Mesendoderm (in vitro differentiated cells): ENCODE measurements around the gene ATCAY.
"Not testable (repeated sequence)": the region's sequence is repeated elsewhere in the genome, so short reads cannot be mapped to it uniquely, and the experiment has no call there.

Source experiments
- DNase-seq: peaks from one replicate; pipeline ENCODE4 v3.0.0; 2013
- H2AK5ac ChIP-seq: 2 replicates; pipeline ENCODE4 v1.6.1; 2013; ENCODE audit warnings: low read length, inconsistent platforms
- H2BK120ac ChIP-seq: 2 replicates; pipeline ENCODE4 v1.6.1; 2013; ENCODE audit warnings: low read depth, mild to moderate bottlenecking, low read length, moderate library complexity, mixed read lengths
- H2BK15ac ChIP-seq: replicated peaks from 2 replicates; pipeline ENCODE4 v1.6.1; 2013; ENCODE audit warnings: low read depth, mild to moderate bottlenecking, moderate library complexity
- H2BK5ac ChIP-seq: 2 replicates; pipeline ENCODE4 v1.6.1; 2013; ENCODE audit warnings: low read length, inconsistent platforms
- H3K18ac ChIP-seq: 2 replicates; pipeline ENCODE4 v1.6.1; 2013; ENCODE audit warnings: mild to moderate bottlenecking, low read length, mixed read lengths
- H3K23ac ChIP-seq: one replicate; pipeline ENCODE4 v1.6.1; 2013; ENCODE audit warnings: low read length
- H3K27ac ChIP-seq: 2 replicates; pipeline ENCODE4 v1.5.1; 2013; ENCODE audit warnings: low read depth, mild to moderate bottlenecking, inconsistent platforms, low read length, moderate library complexity
- H3K27me3 ChIP-seq: 2 replicates; pipeline ENCODE4 v1.6.1; 2013; ENCODE audit warnings: low read length, control low read depth, mild to moderate bottlenecking, inconsistent platforms; ENCODE audit not compliant: insufficient read depth, poor library complexity
- H3K36me3 ChIP-seq: 2 replicates; pipeline ENCODE4 v1.6.1; 2013; ENCODE audit warnings: low read length, inconsistent platforms; ENCODE audit not compliant: control insufficient read depth, insufficient read depth
- H3K4ac ChIP-seq: one replicate; pipeline ENCODE4 v1.6.1; 2013; ENCODE audit warnings: low read depth, mild to moderate bottlenecking, low read length, moderate library complexity
- H3K4me1 ChIP-seq: 2 replicates; pipeline ENCODE4 v1.6.1; 2013; ENCODE audit warnings: low read depth, low read length, inconsistent platforms; ENCODE audit not compliant: control insufficient read depth
- H3K4me2 ChIP-seq: 2 replicates; pipeline ENCODE4 v1.6.1; 2013; ENCODE audit warnings: low read length
- H3K4me3 ChIP-seq: 2 replicates; pipeline ENCODE4 v1.5.1; 2013; ENCODE audit warnings: mild to moderate bottlenecking, low read length
- H3K56ac ChIP-seq: one replicate; pipeline ENCODE4 v1.6.1; 2013; ENCODE audit warnings: low read length
- H3K79me1 ChIP-seq: 2 replicates; pipeline ENCODE4 v1.6.1; 2013; ENCODE audit warnings: low read length, inconsistent platforms
- H3K79me2 ChIP-seq: 2 replicates; pipeline ENCODE4 v1.6.1; 2013; ENCODE audit warnings: mild to moderate bottlenecking, low read length; ENCODE audit not compliant: control insufficient read depth, insufficient read depth
- H3K9ac ChIP-seq: 2 replicates; pipeline ENCODE4 v1.6.1; 2013; ENCODE audit warnings: low read length, inconsistent platforms
- H4K5ac ChIP-seq: one replicate; pipeline ENCODE4 v1.6.1; 2013; ENCODE audit warnings: low read length
- H4K8ac ChIP-seq: one replicate; pipeline ENCODE4 v1.6.1; 2013; ENCODE audit warnings: low read depth, mild to moderate bottlenecking, control low read depth, low read length, moderate library complexity
- WGBS: extraction: QIAGEN DNeasy Blood & Tissue Kit; methylation state at CpG from one replicate; pipeline ENCODE4 v1.1.7; 2013; ENCODE audit warnings: low lambda C conversion rate, missing lambda C conversion rate; ENCODE audit not compliant: insufficient coverage; ENCODE audit errors: extremely low coverage; 5-methylcytosine and 5-hydroxymethylcytosine counted together

The ATCAY gene

DNA sequence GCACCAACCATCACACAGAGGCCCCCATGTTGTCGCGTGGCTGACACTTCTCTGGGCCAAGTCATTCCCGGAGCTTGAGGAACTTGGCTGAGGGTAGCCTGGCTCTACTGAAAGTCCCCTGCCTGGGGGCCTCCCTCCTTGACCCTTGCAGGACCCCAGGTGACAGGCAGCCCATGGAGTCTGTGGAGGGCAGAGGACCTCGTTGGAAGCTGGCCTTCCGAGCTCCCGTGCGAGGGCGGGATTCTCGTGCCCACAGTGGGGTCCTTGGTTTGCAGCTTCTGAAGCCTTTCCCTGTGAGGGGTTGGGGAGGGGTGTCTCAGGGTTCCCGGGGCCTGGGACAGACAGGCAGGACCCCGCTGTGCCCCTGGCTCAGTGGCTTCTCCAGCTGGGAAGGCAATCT lies 68.8 kb downstream of the ATCAY start:
- no CpG with 5 or more reads among the region's 11 CpGs for WGBS
- H3K4me1 ChIP-seq, result no peaks in the 10 kb centered on the region
- H3K9ac ChIP-seq, result no peak overlapping the region
- H3K18ac ChIP-seq, result no peak overlapping the region
- no peaks in the 10 kb centered on the region for H3K79me2 ChIP-seq
- no peak overlapping the region for H3K27ac ChIP-seq
- no peak overlapping the region for H4K5ac ChIP-seq
- H3K79me1 ChIP-seq, result no peaks in the 10 kb centered on the region
- no peak overlapping the region for H2AK5ac ChIP-seq
- no peak overlapping the region for H3K4me3 ChIP-seq
- no peak overlapping the region for H3K4ac ChIP-seq
- H3K23ac ChIP-seq, result no peak overlapping the region
- H2BK120ac ChIP-seq, result no peak overlapping the region
- no peak overlapping the region for H4K8ac ChIP-seq
- no peak overlapping the region for H2BK5ac ChIP-seq
- no peak overlapping the region for H3K56ac ChIP-seq
- no peak overlapping the region for H2BK15ac ChIP-seq
- no peak overlapping the region for H3K4me2 ChIP-seq
- no peaks in the 10 kb centered on the region for H3K36me3 ChIP-seq
- H3K27me3 ChIP-seq, result no peaks in the 10 kb centered on the region
- DNase-seq, result no peak

DNA sequence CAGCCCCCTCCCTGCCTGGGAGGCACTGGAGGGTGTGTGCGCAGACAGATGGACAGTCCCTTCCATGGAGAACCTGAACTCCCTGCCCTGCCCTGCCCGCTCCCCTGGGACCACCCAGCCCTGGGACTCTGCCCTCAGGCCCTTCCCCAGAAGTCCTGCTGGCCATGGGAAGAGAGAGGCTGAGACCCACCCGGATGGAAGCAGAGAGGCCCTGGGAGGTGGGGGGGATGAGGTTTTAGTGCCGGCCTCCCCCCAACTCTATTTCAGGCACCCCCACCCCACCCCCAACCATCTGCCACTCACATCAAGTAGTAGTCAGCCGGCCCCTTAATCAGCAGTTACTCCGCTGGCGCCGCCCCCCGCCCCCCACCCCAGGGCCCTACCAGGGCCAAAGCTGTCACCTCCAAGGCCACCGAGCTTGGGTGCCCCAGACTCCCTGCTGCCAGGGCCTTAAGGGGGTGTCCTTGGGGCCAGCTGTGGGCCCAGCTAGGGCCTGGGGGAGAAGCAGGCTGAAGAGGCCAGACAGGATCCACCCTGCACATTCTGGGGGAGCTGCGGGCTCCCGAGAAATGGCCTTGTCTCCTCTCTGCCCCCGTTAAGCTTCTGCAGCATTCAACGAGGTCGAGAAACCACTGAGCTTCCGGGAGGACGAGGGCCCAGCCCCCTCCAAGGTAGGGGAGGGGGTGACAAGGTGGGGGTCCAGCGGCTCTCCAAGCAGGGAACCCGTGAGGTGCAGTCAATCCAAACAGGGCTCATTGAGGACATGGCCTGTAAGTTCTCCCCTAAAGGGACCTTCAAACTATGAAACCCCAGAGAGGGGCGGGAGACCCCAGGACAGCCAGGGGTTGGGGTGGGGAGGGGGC lies 69.7 kb downstream of the ATCAY start:
- no peak overlapping the region for H3K18ac ChIP-seq
- H2BK120ac ChIP-seq, result no peak overlapping the region
- no peak overlapping the region for H3K23ac ChIP-seq
- no peak for DNase-seq
- H3K27ac ChIP-seq, result no peak overlapping the region
- no peak overlapping the region for H4K8ac ChIP-seq
- no peak overlapping the region for H4K5ac ChIP-seq
- H2AK5ac ChIP-seq, result no peak overlapping the region
- no peak overlapping the region for H3K4me3 ChIP-seq
- H2BK5ac ChIP-seq, result no peak overlapping the region
- no peaks in the 10 kb centered on the region for H3K4me1 ChIP-seq
- no peaks in the 10 kb centered on the region for H3K27me3 ChIP-seq
- no CpG with 5 or more reads among the region's 20 CpGs for WGBS
- H3K4me2 ChIP-seq, result no peak overlapping the region
- H3K36me3 ChIP-seq, result no peaks in the 10 kb centered on the region
- H3K79me2 ChIP-seq, result no peaks in the 10 kb centered on the region
- H3K56ac ChIP-seq, result no peak overlapping the region
- H3K79me1 ChIP-seq, result no peaks in the 10 kb centered on the region
- no peak overlapping the region for H2BK15ac ChIP-seq
- H3K9ac ChIP-seq, result no peak overlapping the region
- H3K4ac ChIP-seq, result no peak overlapping the region

DNA sequence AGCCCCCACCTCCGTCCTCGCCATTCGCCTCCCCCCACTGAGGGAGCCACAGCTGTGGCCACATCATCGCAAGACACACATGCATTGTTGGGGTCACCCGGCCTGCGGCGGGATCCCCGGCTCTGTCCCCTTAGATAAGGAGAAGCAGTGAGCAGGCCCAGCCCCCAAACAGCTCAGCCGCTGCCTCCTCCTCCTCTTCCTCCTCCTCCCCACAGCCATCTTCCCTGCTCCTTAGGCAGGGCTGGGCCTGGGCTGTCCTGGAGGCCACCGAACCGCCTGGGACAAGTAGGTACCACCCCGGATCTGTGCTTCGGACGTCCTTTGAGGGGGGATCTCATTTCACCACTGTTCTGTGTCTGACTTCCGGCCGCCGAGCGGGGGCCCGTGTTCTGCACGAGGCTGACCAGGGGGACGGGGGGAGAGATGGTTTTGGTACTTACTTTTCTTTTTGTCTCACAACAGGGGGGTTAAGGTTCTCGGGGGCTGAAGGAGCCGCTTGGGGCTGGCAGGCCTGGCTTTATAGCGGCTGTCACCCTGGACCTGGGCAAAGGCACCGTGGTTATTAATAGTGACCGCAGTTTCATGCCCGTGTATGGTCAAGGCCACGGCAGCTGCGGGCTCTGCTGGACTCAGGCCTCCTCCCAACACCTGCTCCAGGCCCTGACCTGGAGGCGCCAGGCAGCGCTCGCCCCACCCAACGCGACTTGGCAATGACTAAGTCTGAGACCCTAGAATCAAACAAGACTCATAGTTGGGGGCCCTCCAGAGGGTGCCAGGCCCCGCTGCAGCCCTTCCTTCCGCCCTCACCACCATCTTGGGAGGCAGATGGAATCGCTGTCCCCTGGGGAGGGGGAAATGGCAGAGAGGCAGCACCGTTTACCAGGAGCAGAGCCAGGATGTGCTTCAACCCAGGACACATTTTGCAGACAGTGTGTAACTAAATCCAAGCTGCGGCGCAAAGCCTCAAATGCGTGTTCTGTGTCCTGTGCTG lies 70.7 kb downstream of the ATCAY start:
- no peak overlapping the region for H3K4ac ChIP-seq
- no peak overlapping the region for H3K56ac ChIP-seq
- no peaks in the 10 kb centered on the region for H3K79me1 ChIP-seq
- no peak overlapping the region for H3K23ac ChIP-seq
- no peak overlapping the region for H3K4me3 ChIP-seq
- H3K79me2 ChIP-seq, result no peaks in the 10 kb centered on the region
- no peak overlapping the region for H2BK5ac ChIP-seq
- peaks cover 1% of the 10 kb centered on the region for H3K36me3 ChIP-seq
- no peak overlapping the region for H3K4me2 ChIP-seq
- H2BK15ac ChIP-seq, result no peak overlapping the region
- no peaks in the 10 kb centered on the region for H3K4me1 ChIP-seq
- WGBS, result no CpG with 5 or more reads among the region's 41 CpGs
- H2BK120ac ChIP-seq, result no peak overlapping the region
- H3K18ac ChIP-seq, result no peak overlapping the region
- H4K8ac ChIP-seq, result no peak overlapping the region
- no peak for DNase-seq
- no peak overlapping the region for H4K5ac ChIP-seq
- H3K27me3 ChIP-seq, result no peaks in the 10 kb centered on the region
- no peak overlapping the region for H2AK5ac ChIP-seq
- H3K9ac ChIP-seq, result no peak overlapping the region
- no peak overlapping the region for H3K27ac ChIP-seq

GRCh38 chr19:3952755-3953276 lies 72.3 kb downstream of the ATCAY start:
- not testable (repeated sequence) for H2BK5ac ChIP-seq, H3K36me3 ChIP-seq, H3K56ac ChIP-seq, H4K5ac ChIP-seq, H3K79me1 ChIP-seq, H2BK15ac ChIP-seq, H3K23ac ChIP-seq, H4K8ac ChIP-seq, H3K4me2 ChIP-seq, H3K4me1 ChIP-seq, H3K27me3 ChIP-seq, DNase-seq, H2AK5ac ChIP-seq, H3K18ac ChIP-seq, H3K79me2 ChIP-seq, H3K27ac ChIP-seq, H3K9ac ChIP-seq, H3K4me3 ChIP-seq, H2BK120ac ChIP-seq, H3K4ac ChIP-seq
- no CpG with 5 or more reads among the region's 9 CpGs for WGBS

- no peak overlapping the region for H3K4me2 ChIP-seq
- no peaks in the 10 kb centered on the region for H3K4me1 ChIP-seq
- H3K56ac ChIP-seq, result no peak overlapping the region
- H3K27ac ChIP-seq, result no peak overlapping the region
- WGBS, result no CpG with 5 or more reads among the region's 12 CpGs
- no peaks in the 10 kb centered on the region for H3K27me3 ChIP-seq
- H3K4me3 ChIP-seq, result no peak overlapping the region
- no peak overlapping the region for H2BK120ac ChIP-seq
- H3K23ac ChIP-seq, result no peak overlapping the region
- no peak overlapping the region for H2BK5ac ChIP-seq
- H4K8ac ChIP-seq, result no peak overlapping the region
- no peak overlapping the region for H3K9ac ChIP-seq
- H3K4ac ChIP-seq, result no peak overlapping the region
- H3K79me1 ChIP-seq, result no peaks in the 10 kb centered on the region
- peaks cover 6% of the 10 kb centered on the region for H3K36me3 ChIP-seq
- H4K5ac ChIP-seq, result no peak overlapping the region
- DNase-seq, result no peak
- H2AK5ac ChIP-seq, result no peak overlapping the region
- H3K79me2 ChIP-seq, result no peaks in the 10 kb centered on the region
- no peak overlapping the region for H3K18ac ChIP-seq
- H2BK15ac ChIP-seq, result no peak overlapping the region
Observed at GRCh38 chr19:3954107-3954506, 73.6 kb downstream of the ATCAY start.
